ENCODE measurements around the gene CCDC82.

The CCDC82 gene

DNA sequence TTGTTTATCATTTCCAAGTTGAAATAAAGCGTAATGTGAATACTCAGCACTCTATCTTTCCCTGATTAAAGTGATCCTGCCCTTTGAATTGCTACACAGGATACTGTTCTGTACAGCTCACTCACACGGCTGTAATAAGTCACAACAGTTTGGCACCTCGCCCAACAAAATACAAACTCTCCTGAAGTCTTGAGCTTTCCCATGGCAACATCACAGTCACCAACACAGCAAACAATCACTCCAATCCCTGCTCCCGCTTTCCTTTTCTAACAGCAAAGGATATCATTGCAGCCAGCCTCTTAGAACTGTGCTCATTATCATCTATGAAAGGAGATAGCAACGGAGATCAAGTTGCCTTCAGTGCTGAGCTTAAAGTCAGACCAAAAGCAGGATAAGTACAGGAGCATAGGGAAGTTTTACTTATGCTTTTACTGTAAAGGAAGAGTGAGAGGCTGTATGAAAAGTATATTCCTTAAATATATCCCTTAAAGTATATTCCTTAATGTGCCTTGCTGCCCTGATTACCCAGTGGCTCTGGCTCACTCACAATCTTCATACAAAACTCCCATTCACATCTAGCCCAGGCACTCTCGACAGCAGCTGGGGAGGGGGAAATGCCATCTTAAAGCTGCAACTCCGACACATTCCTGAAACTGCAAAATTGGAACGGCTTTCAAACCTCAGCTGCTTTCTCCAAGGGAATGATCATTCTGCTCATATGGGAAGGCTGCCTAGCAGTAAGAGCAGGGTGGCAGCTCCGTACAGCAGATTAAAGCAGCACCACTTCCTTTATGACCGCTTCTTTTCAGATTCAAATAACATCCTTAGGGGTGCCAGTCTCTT is 82.6 kb downstream of the CCDC82 start:
- peak; percentile 73 for DNase-seq (ENCODE audit: low spot score)

DNA sequence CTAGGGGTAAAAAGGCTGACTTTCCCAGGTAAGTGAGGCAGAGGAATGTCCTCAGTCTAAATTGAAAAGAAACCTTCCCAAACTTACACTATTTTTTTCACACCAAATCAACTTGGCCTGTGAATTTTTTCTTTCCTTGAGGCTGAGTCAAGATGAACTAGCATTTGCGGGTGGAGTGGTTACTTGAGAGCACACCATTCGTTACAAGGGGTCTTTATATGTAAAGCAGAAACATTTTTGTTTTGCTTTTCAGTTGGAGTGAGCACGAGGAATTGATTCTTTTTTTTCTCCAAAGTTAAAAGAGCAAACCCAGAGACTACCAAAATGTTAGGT is 83.1 kb downstream of the CCDC82 start:
- no peak for DNase-seq (ENCODE audit: low spot score)

GRCh38 chr11:96306071-96306470 is 83.6 kb downstream of the CCDC82 start:
- no peak for DNase-seq (ENCODE audit: low spot score)

DNA sequence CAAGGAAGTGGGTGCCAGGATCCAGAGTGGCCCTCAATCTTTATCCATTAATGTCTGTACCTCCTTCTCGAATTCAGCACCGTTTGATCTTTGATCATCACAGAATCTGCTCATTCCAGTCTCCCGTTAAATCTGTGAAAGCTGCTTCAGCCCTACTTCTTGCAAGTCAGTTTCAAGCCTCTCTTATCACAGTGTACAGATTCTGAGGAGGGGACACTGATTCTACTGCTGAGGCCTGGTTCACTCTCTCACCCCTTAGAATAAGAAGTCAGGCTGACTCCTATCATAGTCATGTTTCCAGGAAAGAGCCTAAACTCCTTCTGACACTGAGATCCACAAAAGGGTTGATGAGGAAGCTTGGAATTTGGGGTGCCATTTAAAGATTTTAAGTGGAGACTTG is 85.7 kb downstream of the CCDC82 start:
- DNase-seq (ENCODE audit: low spot score): no peak

DNA sequence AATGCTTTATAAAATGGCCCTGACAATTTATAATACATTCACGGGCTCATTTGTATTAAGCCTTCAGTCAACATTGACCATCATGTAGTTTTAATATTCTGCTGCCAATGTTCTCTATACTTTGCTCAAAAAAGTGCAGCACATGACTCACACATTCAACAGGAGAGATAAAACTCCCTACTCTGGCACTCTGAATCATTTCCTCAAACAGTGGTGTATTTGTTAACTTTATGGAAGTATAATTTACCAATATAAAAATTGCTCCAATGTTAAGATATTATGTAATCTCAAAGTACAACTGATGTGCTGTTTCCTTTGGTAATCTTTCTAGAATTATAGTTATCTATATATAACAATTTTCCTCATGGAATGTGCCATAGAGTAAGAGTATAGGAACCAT is 86.6 kb downstream of the CCDC82 start:
- DNase-seq (ENCODE audit: low spot score): no peak
